ENCODE data around the gene CFAP57.

The CFAP57 gene

DNA sequence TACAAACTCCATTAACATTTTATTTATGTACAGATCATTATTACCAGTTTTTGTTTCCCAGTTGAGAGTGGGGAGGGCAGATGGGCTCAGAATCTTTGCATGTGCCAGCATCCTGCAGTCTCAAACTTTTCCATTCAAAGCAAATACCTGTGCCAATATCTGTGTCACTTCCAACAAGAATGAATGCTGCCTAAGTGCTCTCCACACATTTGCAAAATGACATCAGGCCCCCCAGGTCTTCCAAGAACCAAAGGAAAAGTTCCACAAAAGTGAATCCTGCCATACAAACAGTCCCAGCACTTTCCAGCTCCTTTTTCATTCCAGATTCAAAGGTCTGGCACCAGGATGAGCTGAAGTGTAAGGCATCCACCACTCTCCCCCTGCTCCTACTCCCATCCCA lies 127.0 kb downstream of the CFAP57 start:
- no peak for DNase-seq (ENCODE audit: low spot score)

- DNase-seq (ENCODE audit: low spot score), result no peak
Observed at GRCh38 chr1:43300378-43301094, 128.4 kb downstream of the CFAP57 start, which contains the start of gene TIE1. TIE1 (plus strand) TSS chr1:43300982; CDS start chr1:43301072, 90 bp downstream.

GRCh38 chr1:43302201-43302600 lies 130.1 kb downstream of the CFAP57 start:
- DNase-seq (ENCODE audit: low spot score), result no peak

DNA sequence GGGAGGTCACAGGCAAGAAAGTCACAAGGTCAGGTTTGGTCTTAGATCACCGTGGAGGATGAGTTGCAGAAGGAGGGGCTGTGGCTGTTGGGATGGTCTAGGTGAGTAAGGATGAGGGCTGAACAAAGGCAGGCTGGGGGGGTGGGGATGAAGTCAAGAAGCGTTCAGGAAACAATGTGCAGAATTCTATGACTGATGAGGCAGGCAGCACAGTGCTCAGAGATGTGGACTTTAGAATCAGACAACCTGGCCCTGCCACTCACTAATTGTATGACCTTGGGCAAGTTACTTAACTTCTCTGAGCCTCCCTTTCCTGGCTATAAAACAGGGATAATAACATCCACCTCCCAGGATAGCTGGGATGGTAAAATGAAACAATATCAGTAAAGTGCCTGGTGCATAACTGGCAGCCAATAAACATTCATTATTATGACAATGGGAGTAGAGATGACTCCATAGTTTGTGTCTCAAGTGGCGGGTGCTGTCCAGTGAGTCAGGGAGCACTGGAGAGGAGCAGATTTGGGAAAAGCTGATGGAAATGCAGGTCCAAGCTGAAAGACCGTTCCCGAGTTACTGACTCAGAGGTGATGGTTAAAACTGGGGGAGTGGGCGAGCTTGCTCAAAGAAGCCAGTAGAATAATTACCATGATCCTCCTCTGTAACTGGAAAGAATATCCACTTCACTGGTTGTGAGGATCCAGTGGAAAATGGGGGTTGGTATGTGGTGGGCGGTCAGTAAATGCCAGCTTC lies 130.8 kb downstream of the CFAP57 start:
- DNase-seq (ENCODE audit: low spot score), result no peak

DNA sequence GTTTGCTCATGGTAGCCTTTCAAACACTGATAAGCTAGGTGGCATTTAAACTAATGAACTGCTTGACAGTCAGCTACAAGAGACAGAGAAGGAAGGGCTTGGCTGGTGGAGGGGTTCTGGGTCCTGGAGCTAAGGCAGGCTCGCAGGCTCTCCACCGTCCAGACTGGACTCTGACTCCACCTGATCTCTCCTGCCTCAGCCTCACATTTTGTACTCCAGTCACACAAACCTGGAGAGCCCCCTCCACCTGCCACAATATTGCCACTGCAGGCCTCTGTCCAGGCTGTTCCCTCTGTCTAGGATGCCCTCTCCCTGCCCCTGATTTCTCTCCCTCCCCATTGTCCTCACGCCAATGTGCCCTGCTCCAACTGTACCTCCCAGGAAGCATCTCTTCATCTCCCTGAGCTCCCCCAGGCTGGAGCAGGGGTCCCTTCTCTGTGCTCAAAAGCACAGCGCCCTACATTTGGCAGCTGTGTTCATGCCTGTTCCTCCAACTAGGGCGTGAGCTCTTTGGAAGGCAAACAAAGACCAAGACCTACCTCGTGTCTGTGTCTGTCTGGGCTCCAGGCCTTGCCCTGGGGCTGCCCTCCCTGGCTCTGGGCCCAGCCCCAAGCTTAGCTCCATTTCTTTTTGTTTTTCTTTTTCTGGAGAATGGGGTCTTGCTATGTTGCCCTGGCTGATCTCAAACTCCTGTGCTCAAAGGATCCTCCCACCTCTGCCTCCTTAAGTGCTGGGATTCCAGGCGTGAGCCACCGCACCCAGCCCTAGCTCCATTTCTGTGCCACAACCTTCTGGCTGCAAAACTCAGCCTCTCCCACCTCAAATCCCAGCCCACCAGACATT lies 131.6 kb downstream of the CFAP57 start:
- DNase-seq (ENCODE audit: low spot score), result no peak
